H9 (cell line): ENCODE results near the gene RNPEP. TPM values are rescaled to one million over a fixed set of nuclear protein-coding genes. Genes with fewer than 3 reads are reported as not detected.
A peak's percentile ranks its signal among the peaks of the same experiment; 100 is the strongest.

Source experiments
- DNase-seq: peaks from one replicate; pipeline ENCODE4 v3.0.0-alpha.2; 2017
- H2AFZ ChIP-seq: one replicate; pipeline ENCODE4 v1.6.1; 2013; ENCODE audit warnings: mild to moderate bottlenecking, low read length, control low read depth, moderate library complexity
- H2AK5ac ChIP-seq: 2 replicates; pipeline ENCODE4 v1.6.1; 2013; ENCODE audit warnings: low read length, control low read depth, mixed read lengths; ENCODE audit not compliant: insufficient read length
- H2BK120ac ChIP-seq: one replicate; pipeline ENCODE4 v1.6.1; 2013; ENCODE audit warnings: low read depth, mild to moderate bottlenecking, low read length, control low read depth, inconsistent platforms; ENCODE audit not compliant: poor library complexity, severe bottlenecking
- H2BK12ac ChIP-seq: 2 replicates; pipeline ENCODE4 v1.6.1; 2013; ENCODE audit warnings: low read length, control low read depth, mixed read lengths, low read depth; ENCODE audit not compliant: insufficient read length
- H2BK15ac ChIP-seq: 2 replicates; pipeline ENCODE4 v1.6.1; 2013; ENCODE audit warnings: low read depth, low read length, control low read depth
- H2BK20ac ChIP-seq: one replicate; pipeline ENCODE4 v1.6.1; 2013; ENCODE audit warnings: low read depth, mild to moderate bottlenecking, low read length, control low read depth, inconsistent platforms; ENCODE audit not compliant: poor library complexity, severe bottlenecking
- H2BK5ac ChIP-seq: 2 replicates; pipeline ENCODE4 v1.6.1; 2013; ENCODE audit warnings: low read length, control low read depth, mixed read lengths; ENCODE audit not compliant: insufficient read length
- H3K14ac ChIP-seq: 2 replicates; pipeline ENCODE4 v1.6.1; 2013; ENCODE audit warnings: low read length, control low read depth; ENCODE audit not compliant: insufficient read depth
- H3K18ac ChIP-seq: 2 replicates; pipeline ENCODE4 v1.6.1; 2013; ENCODE audit warnings: low read depth, mild to moderate bottlenecking, mixed read lengths, low read length, control low read depth; ENCODE audit not compliant: insufficient read length
- H3K23ac ChIP-seq: 2 replicates; pipeline ENCODE4 v1.6.1; 2013; ENCODE audit warnings: low read length, control low read depth, mixed read lengths, low read depth; ENCODE audit not compliant: insufficient read length
- H3K23me2 ChIP-seq: 2 replicates; pipeline ENCODE4 v1.6.1; 2013; ENCODE audit warnings: low read depth, mild to moderate bottlenecking, mixed read lengths, low read length, control low read depth; ENCODE audit not compliant: insufficient read length, poor library complexity, severe bottlenecking
- H3K27ac ChIP-seq: 2 replicates; pipeline ENCODE4 v1.5.1; 2013; ENCODE audit warnings: low read length, control low read depth, mixed read lengths, low read depth; ENCODE audit not compliant: insufficient read length
- H3K27me3 ChIP-seq: 2 replicates; pipeline ENCODE4 v1.6.1; 2013; ENCODE audit warnings: low read length, control low read depth, inconsistent platforms; ENCODE audit not compliant: insufficient read depth
- H3K4ac ChIP-seq: 2 replicates; pipeline ENCODE4 v1.6.1; 2013; ENCODE audit warnings: low read depth, mild to moderate bottlenecking, control low read depth, inconsistent platforms, low read length, moderate library complexity
- H3K4me1 ChIP-seq: 2 replicates; pipeline ENCODE4 v1.6.1; 2013; ENCODE audit warnings: low read length, control low read depth, inconsistent platforms; ENCODE audit not compliant: insufficient read depth
- H3K4me2 ChIP-seq: 2 replicates; pipeline ENCODE4 v1.6.1; 2013; ENCODE audit warnings: low read length, control low read depth, mixed read lengths; ENCODE audit not compliant: insufficient read length, insufficient read depth
- H3K56ac ChIP-seq: 2 replicates; pipeline ENCODE4 v1.6.1; 2013; ENCODE audit warnings: low read depth, mild to moderate bottlenecking, mixed read lengths, low read length, control low read depth; ENCODE audit not compliant: insufficient read length
- H3K79me1 ChIP-seq: 2 replicates; pipeline ENCODE4 v1.6.1; 2013; ENCODE audit warnings: low read depth, mild to moderate bottlenecking, moderate library complexity, low read length, control low read depth, inconsistent platforms; ENCODE audit not compliant: insufficient read depth, poor library complexity, severe bottlenecking
- H3K79me2 ChIP-seq: 2 replicates; pipeline ENCODE4 v1.6.1; 2013; ENCODE audit warnings: low read length, control low read depth, inconsistent platforms; ENCODE audit not compliant: insufficient read depth
- H3K9ac ChIP-seq: 2 replicates; pipeline ENCODE4 v1.6.1; 2013; ENCODE audit warnings: low read length, control low read depth, mixed read lengths; ENCODE audit not compliant: insufficient read length; ENCODE audit errors: extremely low read depth
- H3K9me3 ChIP-seq: one replicate; pipeline ENCODE4 v1.6.1; 2013; ENCODE audit warnings: low read depth, low read length, inconsistent platforms; ENCODE audit not compliant: control insufficient read depth
- H3T11ph ChIP-seq: one replicate; pipeline ENCODE4 v1.6.1; 2013; ENCODE audit warnings: mild to moderate bottlenecking, low read length, control low read depth, inconsistent platforms
- H4K20me1 ChIP-seq: one replicate; pipeline ENCODE4 v1.6.1; 2013; ENCODE audit not compliant: control insufficient read depth, insufficient read length, insufficient read depth
- H4K5ac ChIP-seq: 2 replicates; pipeline ENCODE4 v1.6.1; 2013; ENCODE audit warnings: low read depth, mild to moderate bottlenecking, mixed read lengths, low read length, control low read depth; ENCODE audit not compliant: insufficient read length
- H4K8ac ChIP-seq: replicated peaks from 2 replicates; pipeline ENCODE4 v1.6.1; 2013; ENCODE audit warnings: low read length, control low read depth, mixed read lengths, low read depth; ENCODE audit not compliant: insufficient read length
- H4K91ac ChIP-seq: 2 replicates; pipeline ENCODE4 v1.6.1; 2013; ENCODE audit warnings: low read depth, mild to moderate bottlenecking, moderate library complexity, mixed read lengths, low read length, control low read depth; ENCODE audit not compliant: insufficient read length
- H3K27ac Mint-ChIP-seq, 3 experiments: 2 replicates in 2 of 3; 3 replicates in 1 of 3; pipeline ENCODE4 v1.8.0; 2020 to 2021; ENCODE audit warnings: mixed read lengths in 3 of 3, mild to moderate bottlenecking in 1 of 3, moderate library complexity in 1 of 3
- H3K27me3 Mint-ChIP-seq: 2 replicates; pipeline ENCODE4 v1.8.0; 2021; ENCODE audit warnings: low read depth, mild to moderate bottlenecking, moderate library complexity, mixed read lengths
- H3K36me3 Mint-ChIP-seq, 3 experiments: 2 replicates in 2 of 3; 3 replicates in 1 of 3; pipeline ENCODE4 v1.8.0; 2020 to 2021; ENCODE audit warnings: low read depth in 3 of 3, mixed read lengths in 3 of 3; ENCODE audit not compliant: insufficient read depth in 1 of 3
- H3K4me1 Mint-ChIP-seq, 2 experiments: 2 replicates each; pipeline ENCODE4 v1.8.0; 2020; ENCODE audit warnings: mixed read lengths in 2 of 2
- H3K4me3 Mint-ChIP-seq, 2 experiments: 2 replicates in 1 of 2; 3 replicates in 1 of 2; pipeline ENCODE4 v1.8.0; 2020 to 2021; ENCODE audit warnings: mild to moderate bottlenecking in 2 of 2, mixed read lengths in 2 of 2, moderate library complexity in 1 of 2
- H3K9me3 Mint-ChIP-seq, 2 experiments: 2 replicates in 1 of 2; 3 replicates in 1 of 2; pipeline ENCODE4 v1.8.0; 2020; ENCODE audit warnings: mild to moderate bottlenecking in 2 of 2, mixed read lengths in 2 of 2, moderate library complexity in 1 of 2
- CTCF ChIP-seq: fragments of 200-600 bp; sonication (generic); conservative IDR thresholded peaks from 3 replicates; pipeline ENCODE4 v1.8.0; 2021; ENCODE audit warnings: antibody characterized with exemption, mild to moderate bottlenecking
- WGBS: extraction: QIAGEN DNeasy Blood & Tissue Kit; methylation state at CpG from one replicate; pipeline ENCODE4 v1.1.7; 2013; ENCODE audit warnings: missing lambda C conversion rate, low lambda C conversion rate, mixed read lengths; ENCODE audit not compliant: insufficient read length; ENCODE audit errors: extremely low coverage; 5-methylcytosine and 5-hydroxymethylcytosine counted together
- total RNA-seq: library from RNA; stranded (reverse); gene quantifications from 2 replicates; pipeline ENCODE4 v1.2.1, GENCODE V29; 2021

Gene RNPEP
- total RNA-seq, 1 experiment from 2014 or later = 49.9 TPM

GRCh38 chr1:201954263-201955008 is 28.0 kb upstream of the RNPEP start:
- Histone ChIP-seq H3K4ac (no peak overlapping the region), H3K4me2 (peak overlapping the region; percentile 78), H3K18ac (no peak overlapping the region), H3K56ac (no peak overlapping the region), H3K27me3 (no peaks in the 10 kb centered on the region), H3K9ac (no peak overlapping the region), H2BK15ac (no peak overlapping the region), H2BK120ac (no peak overlapping the region), H2AFZ (no peak overlapping the region), H3K23ac (no peak overlapping the region), H2BK12ac (no peak overlapping the region), H3T11ph (no peak overlapping the region), H3K4me1 (no peaks in the 10 kb centered on the region), H2AK5ac (no peak overlapping the region), H3K79me2 (peaks cover 11% of the 10 kb centered on the region; the same call in 1 of the 2 replicates), H4K91ac (no peak overlapping the region), H3K14ac (no peak overlapping the region), H4K20me1 (no peaks in the 10 kb centered on the region), H3K23me2 (no peaks in the 10 kb centered on the region), H3K27ac (no peak overlapping the region), H3K9me3 (no peaks in the 10 kb centered on the region), H3K79me1 (no peaks in the 10 kb centered on the region), H4K8ac (no peak overlapping the region), H2BK20ac (no peak overlapping the region), H4K5ac (no peak overlapping the region), H2BK5ac (no peak overlapping the region)
- peak overlapping the region; percentile 72 to 99 (median 99); a peak in 4 of 7 replicates for H3K27ac Mint-ChIP-seq
- no CpG with 5 or more reads among the region's 24 CpGs for WGBS
- DNase-seq = no peak
- no peaks in the 10 kb centered on the region for H3K9me3 Mint-ChIP-seq
- TF ChIP-seq CTCF = no peak
- H3K4me1 Mint-ChIP-seq = peaks cover 6 to 16% of the 10 kb centered on the region in 2 experiments
- H3K36me3 Mint-ChIP-seq = peaks cover 16 to 25% (median 22%) of the 10 kb centered on the region in 3 experiments
- H3K27me3 Mint-ChIP-seq = no peaks in the 10 kb centered on the region; the same call in none of the 2 replicates
- peak overlapping the region; percentile 97 to 99 for H3K4me3 Mint-ChIP-seq
